ENCODE results near the gene WASHC1.
"Not testable (repeated sequence)": the region's sequence is repeated elsewhere in the genome, so short reads cannot be mapped to it uniquely, and the experiment has no call there.

- not testable (repeated sequence) for TF ChIP-seq FOXM1 (IDR thresholded peaks at IDR 0.05; ENCODE audit: borderline replicate concordance); SUZ12 (IDR thresholded peaks at IDR 0.05); BHLHE40 (IDR thresholded peaks at IDR 0.05; ENCODE audit: borderline replicate concordance); LEF1 (IDR thresholded peaks at IDR 0.05; ENCODE audit: borderline replicate concordance); ZNF384 (IDR thresholded peaks at IDR 0.05); TARDBP (IDR thresholded peaks at IDR 0.05); FOXK2 (IDR thresholded peaks at IDR 0.05); FOXA1 (IDR thresholded peaks at IDR 0.05); HDGF (IDR thresholded peaks at IDR 0.05; ENCODE audit: borderline replicate concordance); ARNT (IDR thresholded peaks at IDR 0.05); ELF4 (IDR thresholded peaks at IDR 0.05)
- TF ChIP-seq, protein P1, sequence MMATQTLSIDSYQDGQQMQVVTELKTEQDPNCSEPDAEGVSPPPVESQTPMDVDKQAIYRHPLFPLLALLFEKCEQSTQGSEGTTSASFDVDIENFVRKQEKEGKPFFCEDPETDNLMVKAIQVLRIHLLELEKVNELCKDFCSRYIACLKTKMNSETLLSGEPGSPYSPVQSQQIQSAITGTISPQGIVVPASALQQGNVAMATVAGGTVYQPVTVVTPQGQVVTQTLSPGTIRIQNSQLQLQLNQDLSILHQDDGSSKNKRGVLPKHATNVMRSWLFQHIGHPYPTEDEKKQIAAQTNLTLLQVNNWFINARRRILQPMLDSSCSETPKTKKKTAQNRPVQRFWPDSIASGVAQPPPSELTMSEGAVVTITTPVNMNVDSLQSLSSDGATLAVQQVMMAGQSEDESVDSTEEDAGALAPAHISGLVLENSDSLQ (IDR thresholded peaks at IDR 0.05): not testable (repeated sequence)
Measured at GRCh38 chr9:44416-44815, 15.2 kb upstream of the WASHC1 start.
